K562 (cell line): ENCODE results near the gene VRK3. TPM values are rescaled to one million over a fixed set of nuclear protein-coding genes. Genes with fewer than 3 reads are reported as not detected.

Experiments
- AFF1 ChIP-seq, 2 experiments: fragments of 450-650 bp; IDR thresholded peaks; 2 replicates each; pipeline ENCODE4 v1.6.1; 2018; ENCODE audit warnings: mild to moderate bottlenecking in 2 of 2, low read depth in 1 of 2; ENCODE audit not compliant: partially characterized antibody in 2 of 2
- ARID3A ChIP-seq: IDR thresholded peaks from 2 replicates; pipeline ENCODE4 v1.6.1; 2012; ENCODE audit warnings: low read depth, low read length, improper control_type of control experiment, borderline replicate concordance
- ASH1L ChIP-seq: fragments of 450-650 bp; IDR thresholded peaks from 2 replicates; pipeline ENCODE4 v1.6.1; 2018; ENCODE audit warnings: borderline replicate concordance, mild to moderate bottlenecking, low read depth; ENCODE audit not compliant: partially characterized antibody
- DEAF1 ChIP-seq: fragments of 450-650 bp; formaldehyde crosslinking; IDR thresholded peaks from 2 replicates; pipeline ENCODE4 v1.4.0; 2020; ENCODE audit warnings: mild to moderate bottlenecking, moderate library complexity
- FOXK1 ChIP-seq: sonication (generic); formaldehyde crosslinking; IDR thresholded peaks from 2 replicates; pipeline ENCODE4 v1.8.0; 2022; ENCODE audit warnings: missing genetic modification reagents, mild to moderate bottlenecking, borderline replicate concordance
- IFI16 ChIP-seq: fragments of 250-450 bp; sonication (Bioruptor Pico); IDR thresholded peaks from 2 replicates; pipeline ENCODE4 v2.1.2; 2022; ENCODE audit warnings: mild to moderate bottlenecking, inconsistent platforms
- KAT2B ChIP-seq: IDR thresholded peaks from one replicate; pipeline ENCODE4 v1.6.1; 2012; ENCODE audit warnings: low read depth, mild to moderate bottlenecking, control low read depth, inconsistent platforms, low read length, moderate library complexity
- MAZ ChIP-seq, 2 experiments: fragments of 450-650 bp in 1 of 2; sonication (generic) in 1 of 2; formaldehyde crosslinking; IDR thresholded peaks in 1 of 2; conservative IDR thresholded peaks in 1 of 2; 2 replicates each; pipeline versions ENCODE4 v1.4.0 to v1.5.0; 2020; ENCODE audit warnings: mild to moderate bottlenecking in 1 of 2, missing genetic modification reagents in 1 of 2
- MCM5 ChIP-seq: fragments of 450-650 bp; IDR thresholded peaks from 2 replicates; pipeline ENCODE4 v1.6.1; 2016; ENCODE audit warnings: low read depth
- SRSF1 ChIP-seq: fragments of 200-400 bp; formaldehyde crosslinking; IDR thresholded peaks from 2 replicates; pipeline ENCODE4 v1.6.1; 2017; ENCODE audit warnings: mild to moderate bottlenecking, low read depth, low read length, moderate library complexity
- TEAD1 ChIP-seq, 2 experiments: fragments of 450-650 bp in 1 of 2; sonication (generic) in 1 of 2; formaldehyde crosslinking; IDR thresholded peaks; 2 replicates each; pipeline versions ENCODE4 v1.4.0 to v1.8.0; 2020 to 2022; ENCODE audit warnings: mild to moderate bottlenecking in 2 of 2, missing genetic modification reagents in 1 of 2
- TFAP4 ChIP-seq: sonication (generic); formaldehyde crosslinking; IDR thresholded peaks from 2 replicates; pipeline ENCODE4 v1.8.0; 2022; ENCODE audit warnings: missing genetic modification reagents, mild to moderate bottlenecking, moderate library complexity, borderline replicate concordance
- ZBTB33 ChIP-seq: sonication (generic); formaldehyde crosslinking; IDR thresholded peaks from 2 replicates; pipeline ENCODE4 v1.8.1; 2023; ENCODE audit warnings: mild to moderate bottlenecking, missing genetic modification reagents
- ZNF324 ChIP-seq: fragments of 250-450 bp; sonication (Bioruptor Pico); IDR thresholded peaks from 2 replicates; pipeline ENCODE4 v1.4.0; 2020; ENCODE audit warnings: mild to moderate bottlenecking
- polyA plus RNA-seq, 8 experiments: library from polyadenylated mRNA; depleted of rRNA in 4 of 8; stranded (reverse) in 5 of 8; unstranded in 3 of 8; fragments of >200 nt; fragmentation: Nextera tagmentation in 2 of 8; fragmentation: Illumina TruSeq in 1 of 8; extraction: Ambion mirVana in 2 of 8; extraction: Trizol in 1 of 8; gene quantifications; 2 replicates each; pipeline versions ENCODE4 v1.2.1 to v1.2.3, GENCODE V29; 2011 to 2014; ENCODE audit warnings: inconsistent platforms in 1 of 8, missing spikeins in 1 of 8
- total RNA-seq, 7 experiments: library from RNA; depleted of rRNA in 6 of 7; stranded (reverse); fragments of >200 nt in 6 of 7; fragmentation: Illumina TruSeq in 2 of 7; extraction: Trizol in 2 of 7; gene quantifications; 2 replicates each; pipeline versions ENCODE4 v1.2.1 to v1.2.3, GENCODE V29; 2011 to 2021; ENCODE audit warnings: low replicate concordance in 1 of 7

VRK3 gene
- total and polyA plus RNA-seq, 9 of the 15 experiments (the other 6 are each of a cell fraction or from before 2014, with no cell fraction given): 25.6 to 94.3 (median 42.9) TPM

- TF ChIP-seq AFF1 (IDR thresholded peaks at IDR 0.05; ENCODE audit: low read depth in 1 of 2, partially characterized antibody in 2 of 2): no peak
- no peak; the same call in none of the 2 replicates for TF ChIP-seq TFAP4 (CRISPR knock-in tag)
- TF ChIP-seq KAT2B: no peak
- TF ChIP-seq SRSF1: no peak
- TF ChIP-seq TEAD1 (CRISPR knock-in tag; IDR thresholded peaks at IDR 0.05): no peak
- TF ChIP-seq ZBTB33 (CRISPR knock-in tag): no peak; the same call in 1 of the 2 replicates
- TF ChIP-seq MCM5: no peak
- TF ChIP-seq ARID3A: peak; percentile 80; the same call in 1 of the 2 replicates
- TF ChIP-seq FOXK1 (CRISPR knock-in tag): no peak
- TF ChIP-seq ASH1L: peak; percentile 86
- no peak for TF ChIP-seq DEAF1 (CRISPR knock-in tag)
- TF ChIP-seq MAZ (CRISPR knock-in tag; conservative IDR thresholded peaks at IDR 0.05 in 1 of 2, IDR thresholded peaks at IDR 0.05 in 1 of 2): peak; percentile 65 to 94
- no peak for TF ChIP-seq ZNF324 (CRISPR knock-in tag)
- TF ChIP-seq IFI16 (CRISPR knock-in tag): no peak
These were observed at the start of gene VRK3 (continued) for GRCh38 chr19:50025022-50025793.
